Neural cell (in vitro differentiated cells): ENCODE measurements around the gene IPO5. TPM values are rescaled to one million over a fixed set of nuclear protein-coding genes. Genes with fewer than 3 reads are reported as not detected.

Source experiments
- H2AFZ ChIP-seq: fragments of 200-600, 300-800 bp; sonication (generic), shearing (Covaris generic); 2 replicates; pipeline ENCODE4 v1.6.0; 2014; ENCODE audit warnings: low read depth, mild to moderate bottlenecking, antibody characterized with exemption, low read length, moderate library complexity
- H3F3A ChIP-seq: fragments of 200-600 bp; shearing (Covaris generic); 2 replicates; pipeline ENCODE4 v1.6.1; 2016; ENCODE audit warnings: mild to moderate bottlenecking, moderate library complexity, mixed read lengths, antibody characterized with exemption, low read length; ENCODE audit not compliant: insufficient read depth, poor library complexity, severe bottlenecking
- H3K27ac ChIP-seq: fragments of 200-600, 300-800 bp; sonication (generic), shearing (Covaris generic); 2 replicates; pipeline ENCODE4 v1.5.1; 2014; ENCODE audit warnings: mild to moderate bottlenecking, low read length, moderate library complexity
- H3K27me3 ChIP-seq: fragments of 300-800, 200-600 bp; sonication (generic), shearing (Covaris generic); 2 replicates; pipeline ENCODE4 v1.6.0; 2014; ENCODE audit warnings: mild to moderate bottlenecking, low read depth, low read length, moderate library complexity; ENCODE audit not compliant: insufficient read depth
- H3K36me3 ChIP-seq: fragments of 300-800, 200-600 bp; sonication (generic), shearing (Covaris generic); 2 replicates; pipeline ENCODE4 v1.5.1; 2014; ENCODE audit warnings: mild to moderate bottlenecking, antibody characterized with exemption, low read length, moderate library complexity; ENCODE audit not compliant: insufficient read depth
- H3K4me2 ChIP-seq: fragments of 300-800, 200-600 bp; sonication (generic), shearing (Covaris generic); 2 replicates; pipeline ENCODE4 v1.6.0; 2014; ENCODE audit warnings: mild to moderate bottlenecking, low read length
- H3K4me3 ChIP-seq: fragments of 300-800, 200-600 bp; sonication (generic), shearing (Covaris generic); 2 replicates; pipeline ENCODE4 v1.5.1; 2014; ENCODE audit warnings: mild to moderate bottlenecking, low read length, moderate library complexity
- H3K79me2 ChIP-seq: fragments of 200-600 bp; shearing (Covaris generic); replicated peaks from 2 replicates; pipeline ENCODE4 v1.6.0; 2014; ENCODE audit warnings: mild to moderate bottlenecking, low read length, moderate library complexity; ENCODE audit not compliant: insufficient read depth
- H3K9ac ChIP-seq: fragments of 300-800, 200-600 bp; sonication (generic), shearing (Covaris generic); 2 replicates; pipeline ENCODE4 v1.6.1; 2016; ENCODE audit warnings: mild to moderate bottlenecking, low read length, mixed read lengths
- H3K9me2 ChIP-seq: fragments of 200-600 bp; shearing (Covaris generic); 2 replicates; pipeline ENCODE4 v1.6.1; 2016; ENCODE audit warnings: mild to moderate bottlenecking, low read length, mixed read lengths; ENCODE audit not compliant: insufficient read depth
- H3K9me3 ChIP-seq: fragments of 200-600, 300-800 bp; sonication (generic), shearing (Covaris generic); 2 replicates; pipeline ENCODE4 v1.6.1; 2016; ENCODE audit warnings: mild to moderate bottlenecking, mixed run types, low read length, moderate library complexity, mixed read lengths
- H4K20me1 ChIP-seq: fragments of 200-600 bp; shearing (Covaris generic); 2 replicates; pipeline ENCODE4 v1.6.1; 2016; ENCODE audit warnings: mild to moderate bottlenecking, mixed run types; ENCODE audit not compliant: insufficient read depth
- EP300 ChIP-seq: fragments of 450-650 bp; conservative IDR thresholded peaks from 2 replicates; pipeline ENCODE4 v1.6.1; 2014; ENCODE audit warnings: antibody characterized with exemption, mild to moderate bottlenecking, moderate library complexity; ENCODE audit not compliant: poor library complexity, severe bottlenecking
- EZH2 ChIP-seq: fragments of 200-600, 300-800 bp; shearing (Covaris generic), sonication (generic); IDR thresholded peaks from 2 replicates; pipeline ENCODE4 v1.6.1; 2014; ENCODE audit warnings: antibody characterized with exemption, low read length, borderline replicate concordance, mild to moderate bottlenecking; ENCODE audit not compliant: insufficient read depth, poor library complexity, severe bottlenecking
- MXI1 ChIP-seq: fragments of 450-650 bp; conservative IDR thresholded peaks from 2 replicates; pipeline ENCODE4 v1.6.1; 2014; ENCODE audit warnings: antibody characterized with exemption, mild to moderate bottlenecking; ENCODE audit not compliant: poor library complexity, severe bottlenecking
- POLR2AphosphoS5 ChIP-seq: IDR thresholded peaks from 2 replicates; pipeline ENCODE4 v1.6.1; 2012
- RAD21 ChIP-seq: fragments of 450-650 bp; conservative IDR thresholded peaks from 2 replicates; pipeline ENCODE4 v1.6.1; 2014; ENCODE audit warnings: antibody characterized with exemption, mild to moderate bottlenecking, moderate library complexity
- SMC3 ChIP-seq: fragments of 450-650 bp; conservative IDR thresholded peaks from 2 replicates; pipeline ENCODE4 v1.6.1; 2014; ENCODE audit warnings: antibody characterized with exemption, mild to moderate bottlenecking, moderate library complexity; ENCODE audit not compliant: poor library complexity
- TAF1 ChIP-seq: IDR thresholded peaks from 2 replicates; pipeline ENCODE4 v1.6.1; 2012; ENCODE audit warnings: low read depth
- polyA plus RNA-seq: library from polyadenylated mRNA; depleted of rRNA; stranded (reverse); fragments of >200 nt; gene quantifications from 2 replicates; pipeline ENCODE4 v1.2.3, GENCODE V29; 2014
- TF ChIP-seq, protein P1 (sequence below): IDR thresholded peaks from 2 replicates; pipeline ENCODE4 v1.6.1; 2012; ENCODE audit warnings: borderline replicate concordance
- TF ChIP-seq, protein P2 (sequence below): fragments of 450-650 bp; IDR thresholded peaks from 2 replicates; pipeline ENCODE4 v1.5.1; 2014; ENCODE audit warnings: antibody characterized with exemption, mild to moderate bottlenecking, moderate library complexity; ENCODE audit not compliant: poor library complexity, severe bottlenecking

The IPO5 gene
- polyA plus RNA-seq, 1 donor from 2014 or later, result 83.4 TPM

DNA sequence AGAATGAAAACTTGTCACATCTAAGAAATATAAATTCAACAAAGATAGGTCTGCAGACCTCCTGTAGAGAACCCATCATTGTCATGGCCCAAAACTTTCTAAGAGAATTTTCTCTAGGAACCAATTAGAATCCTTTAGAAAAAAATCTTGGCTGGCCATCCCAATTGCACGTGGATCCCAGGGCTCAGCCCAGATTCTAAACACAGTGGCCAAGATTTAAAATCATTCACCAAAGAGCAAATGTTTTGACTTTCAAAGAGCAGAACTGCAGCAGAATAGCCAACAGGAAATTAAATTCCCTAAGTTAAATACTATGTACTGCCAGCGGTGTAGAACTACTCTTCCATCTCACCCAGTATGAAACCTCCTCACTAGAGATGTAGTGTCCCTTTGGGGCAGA is 21.3 kb downstream of the IPO5 start:
- H3K9me2 ChIP-seq, result no peaks in the 10 kb centered on the region
- H3K27me3 ChIP-seq, result no peaks in the 10 kb centered on the region
- no peak overlapping the region for H3K4me2 ChIP-seq
- no peak overlapping the region for H3K27ac ChIP-seq
- H3K79me2 ChIP-seq, result peaks cover 26% of the 10 kb centered on the region
- H3K4me3 ChIP-seq, result no peak overlapping the region
- no peaks in the 10 kb centered on the region for H4K20me1 ChIP-seq
- no peaks in the 10 kb centered on the region for H3K9me3 ChIP-seq
- H3K9ac ChIP-seq, result no peak overlapping the region
- H3F3A ChIP-seq, result peaks cover 3% of the 10 kb centered on the region
- TF ChIP-seq POLR2AphosphoS5 (no peak), TAF1 (no peak), EZH2 (no peak), SMC3 (no peak), RAD21 (no peak), MXI1 (no peak), EP300 (no peak)
- TF ChIP-seq, protein P1, sequence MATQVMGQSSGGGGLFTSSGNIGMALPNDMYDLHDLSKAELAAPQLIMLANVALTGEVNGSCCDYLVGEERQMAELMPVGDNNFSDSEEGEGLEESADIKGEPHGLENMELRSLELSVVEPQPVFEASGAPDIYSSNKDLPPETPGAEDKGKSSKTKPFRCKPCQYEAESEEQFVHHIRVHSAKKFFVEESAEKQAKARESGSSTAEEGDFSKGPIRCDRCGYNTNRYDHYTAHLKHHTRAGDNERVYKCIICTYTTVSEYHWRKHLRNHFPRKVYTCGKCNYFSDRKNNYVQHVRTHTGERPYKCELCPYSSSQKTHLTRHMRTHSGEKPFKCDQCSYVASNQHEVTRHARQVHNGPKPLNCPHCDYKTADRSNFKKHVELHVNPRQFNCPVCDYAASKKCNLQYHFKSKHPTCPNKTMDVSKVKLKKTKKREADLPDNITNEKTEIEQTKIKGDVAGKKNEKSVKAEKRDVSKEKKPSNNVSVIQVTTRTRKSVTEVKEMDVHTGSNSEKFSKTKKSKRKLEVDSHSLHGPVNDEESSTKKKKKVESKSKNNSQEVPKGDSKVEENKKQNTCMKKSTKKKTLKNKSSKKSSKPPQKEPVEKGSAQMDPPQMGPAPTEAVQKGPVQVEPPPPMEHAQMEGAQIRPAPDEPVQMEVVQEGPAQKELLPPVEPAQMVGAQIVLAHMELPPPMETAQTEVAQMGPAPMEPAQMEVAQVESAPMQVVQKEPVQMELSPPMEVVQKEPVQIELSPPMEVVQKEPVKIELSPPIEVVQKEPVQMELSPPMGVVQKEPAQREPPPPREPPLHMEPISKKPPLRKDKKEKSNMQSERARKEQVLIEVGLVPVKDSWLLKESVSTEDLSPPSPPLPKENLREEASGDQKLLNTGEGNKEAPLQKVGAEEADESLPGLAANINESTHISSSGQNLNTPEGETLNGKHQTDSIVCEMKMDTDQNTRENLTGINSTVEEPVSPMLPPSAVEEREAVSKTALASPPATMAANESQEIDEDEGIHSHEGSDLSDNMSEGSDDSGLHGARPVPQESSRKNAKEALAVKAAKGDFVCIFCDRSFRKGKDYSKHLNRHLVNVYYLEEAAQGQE, result no peak
- TF ChIP-seq, protein P2, sequence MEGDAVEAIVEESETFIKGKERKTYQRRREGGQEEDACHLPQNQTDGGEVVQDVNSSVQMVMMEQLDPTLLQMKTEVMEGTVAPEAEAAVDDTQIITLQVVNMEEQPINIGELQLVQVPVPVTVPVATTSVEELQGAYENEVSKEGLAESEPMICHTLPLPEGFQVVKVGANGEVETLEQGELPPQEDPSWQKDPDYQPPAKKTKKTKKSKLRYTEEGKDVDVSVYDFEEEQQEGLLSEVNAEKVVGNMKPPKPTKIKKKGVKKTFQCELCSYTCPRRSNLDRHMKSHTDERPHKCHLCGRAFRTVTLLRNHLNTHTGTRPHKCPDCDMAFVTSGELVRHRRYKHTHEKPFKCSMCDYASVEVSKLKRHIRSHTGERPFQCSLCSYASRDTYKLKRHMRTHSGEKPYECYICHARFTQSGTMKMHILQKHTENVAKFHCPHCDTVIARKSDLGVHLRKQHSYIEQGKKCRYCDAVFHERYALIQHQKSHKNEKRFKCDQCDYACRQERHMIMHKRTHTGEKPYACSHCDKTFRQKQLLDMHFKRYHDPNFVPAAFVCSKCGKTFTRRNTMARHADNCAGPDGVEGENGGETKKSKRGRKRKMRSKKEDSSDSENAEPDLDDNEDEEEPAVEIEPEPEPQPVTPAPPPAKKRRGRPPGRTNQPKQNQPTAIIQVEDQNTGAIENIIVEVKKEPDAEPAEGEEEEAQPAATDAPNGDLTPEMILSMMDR, result no peak
- no peak overlapping the region for H2AFZ ChIP-seq
- H3K36me3 ChIP-seq, result no peaks in the 10 kb centered on the region

DNA sequence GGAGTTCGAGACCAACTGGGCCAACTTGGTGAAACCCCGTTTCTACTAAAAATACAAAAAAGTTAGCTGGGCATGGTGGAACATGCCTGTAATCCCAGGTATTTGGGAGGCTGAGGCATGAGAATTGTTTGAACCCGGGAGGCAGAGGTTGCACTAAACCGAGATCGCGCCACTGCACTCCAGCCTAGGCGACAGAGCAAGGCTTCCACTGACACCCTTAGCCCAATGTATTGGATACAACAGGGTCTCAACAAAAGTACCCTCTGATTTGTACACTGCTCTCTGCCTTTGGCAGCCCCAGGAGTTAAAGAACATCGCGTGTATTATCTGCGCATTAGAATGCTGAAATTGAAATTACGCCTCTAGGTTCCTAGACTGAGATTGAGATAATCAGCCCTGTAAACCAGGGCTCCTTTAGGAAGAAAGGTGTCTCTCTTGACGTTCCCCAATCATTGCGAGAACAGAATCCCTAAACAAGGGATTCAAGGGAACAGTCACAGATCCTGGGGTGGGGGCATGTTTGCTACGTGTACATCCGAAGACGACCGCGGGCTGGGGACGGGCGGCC is 21.9 kb downstream of the IPO5 start:
- Histone ChIP-seq H4K20me1 (no peaks in the 10 kb centered on the region), H2AFZ (peak overlapping the region; percentile 98), H3K27ac (peak overlapping the region; percentile 73), H3K9ac (peak overlapping the region; percentile 81), H3K9me2 (no peaks in the 10 kb centered on the region), H3K36me3 (no peaks in the 10 kb centered on the region), H3F3A (peaks cover 3% of the 10 kb centered on the region), H3K4me3 (peak overlapping the region; percentile 90), H3K79me2 (peaks cover 32% of the 10 kb centered on the region), H3K4me2 (peak overlapping the region; percentile 76), H3K27me3 (no peaks in the 10 kb centered on the region), H3K9me3 (no peaks in the 10 kb centered on the region)
- TF ChIP-seq, protein P2, result no peak
- TF ChIP-seq MXI1, result no peak
- no peak for TF ChIP-seq EP300
- no peak for TF ChIP-seq POLR2AphosphoS5
- TF ChIP-seq TAF1, result no peak
- TF ChIP-seq SMC3, result peak; percentile 9
- TF ChIP-seq RAD21, result no peak
